T-cell (primary cell): Measurements from ENCODE around the gene RBP7. TPM values are rescaled to one million over a fixed set of nuclear protein-coding genes. Genes with fewer than 3 reads are reported as not detected.
"Not testable (repeated sequence)": the region's sequence is repeated elsewhere in the genome, so short reads cannot be mapped to it uniquely, and the experiment has no call there.

Experiments used
- ATAC-seq, 4 experiments: fragments of 200-7000 bp in 3 of 4; fragments of 150-1000 bp in 1 of 4; cut with Tn5 transposase; replicated peaks in 1 of 4; 1 replicate in 3 of 4; 2 replicates in 1 of 4; pipeline ENCODE4 v1.10.0; 2021; ENCODE audit warnings: moderate library complexity in 3 of 4, mild to moderate bottlenecking in 2 of 4, moderate number of reproducible peaks in 1 of 4
- CTCF ChIA-PET, 2 donors: fragments of 300-600 bp; sonication (Branson Sonifier 250); formaldehyde crosslinking; loops; one replicate each; lab custom pipeline; 2022; ENCODE audit warnings: antibody characterized with exemption in 2 of 2; lab: Charles Lee
- POLR2A ChIA-PET, 2 donors: fragments of 300-600 bp; sonication (Branson Sonifier 250); formaldehyde crosslinking; loops; one replicate each; lab custom pipeline; 2022; ENCODE audit warnings: antibody characterized with exemption in 2 of 2; lab: Charles Lee
- DNase-seq, 35 experiments: peaks; one replicate each; pipeline versions ENCODE4 v3.0.0 to v3.0.0-alpha.2; 2013 to 2023
- H3K27ac ChIP-seq: one replicate; pipeline ENCODE4 v1.5.1; 2013; ENCODE audit warnings: low read length
- H3K27me3 ChIP-seq, 2 experiments: replicated peaks in 1 of 2; 1 replicate in 1 of 2; 2 replicates in 1 of 2; pipeline versions ENCODE4 v1.6.1 to v1.7.0; 2013; ENCODE audit warnings: low read length in 1 of 2, mixed read lengths in 1 of 2; ENCODE audit not compliant: control insufficient read depth in 2 of 2, insufficient read depth in 2 of 2; ENCODE audit errors: extremely low read depth in 1 of 2
- H3K36me3 ChIP-seq, 2 donors: 1 replicate in 1 of 2; 2 replicates in 1 of 2; pipeline versions ENCODE4 v1.6.1 to v1.7.0; 2013; ENCODE audit warnings: low read length in 1 of 2; ENCODE audit not compliant: control insufficient read depth in 2 of 2, insufficient read depth in 1 of 2; ENCODE audit errors: extremely low read depth in 1 of 2
- H3K4me1 ChIP-seq, 2 experiments: 1 replicate in 1 of 2; 2 replicates in 1 of 2; pipeline versions ENCODE4 v1.6.1 to v1.7.0; 2013; ENCODE audit warnings: low read length in 2 of 2, mixed read lengths in 1 of 2; ENCODE audit not compliant: insufficient read depth in 2 of 2, control insufficient read depth in 1 of 2; ENCODE audit errors: extremely low read depth in 1 of 2
- H3K4me3 ChIP-seq, 2 donors: 1 replicate in 1 of 2; 2 replicates in 1 of 2; pipeline versions ENCODE4 v1.5.1 to v1.7.0; 2013; ENCODE audit warnings: mild to moderate bottlenecking in 2 of 2, low read length in 1 of 2, moderate library complexity in 1 of 2; ENCODE audit not compliant: control insufficient read depth in 1 of 2; ENCODE audit errors: extremely low read depth in 1 of 2
- H3K9me3 ChIP-seq: 2 replicates; pipeline ENCODE4 v1.7.0; 2013
- H3K27ac Mint-ChIP-seq, 2 donors: one replicate each; pipeline ENCODE4 v1.8.0; 2020 to 2021; ENCODE audit warnings: mild to moderate bottlenecking in 2 of 2, mixed read lengths in 2 of 2
- H3K27me3 Mint-ChIP-seq, 2 donors: one replicate each; pipeline ENCODE4 v1.8.0; 2021 to 2022; ENCODE audit warnings: mixed read lengths in 2 of 2
- H3K36me3 Mint-ChIP-seq: one replicate; pipeline ENCODE4 v1.8.0; 2021; ENCODE audit warnings: mixed read lengths
- H3K4me1 Mint-ChIP-seq, 3 donors: one replicate each; pipeline ENCODE4 v1.8.0; 2020 to 2022; ENCODE audit warnings: mixed read lengths in 3 of 3, mild to moderate bottlenecking in 1 of 3
- H3K4me3 Mint-ChIP-seq, 3 donors: one replicate each; pipeline ENCODE4 v1.8.0; 2020 to 2022; ENCODE audit warnings: mild to moderate bottlenecking in 3 of 3, mixed read lengths in 3 of 3, moderate library complexity in 3 of 3
- H3K9me3 Mint-ChIP-seq, 3 donors: one replicate each; pipeline ENCODE4 v1.8.0; 2020 to 2022; ENCODE audit warnings: mixed read lengths in 3 of 3
- WGBS: methylation state at CpG from one replicate; pipeline ENCODE4 v1.1.5; 2013; ENCODE audit warnings: missing lambda C conversion rate; ENCODE audit not compliant: insufficient coverage; 5-methylcytosine and 5-hydroxymethylcytosine counted together
- total RNA-seq, 35 experiments: library from RNA in 6 of 35; stranded (reverse) in 6 of 35; fragments of 120-200 nt in 1 of 35; gene quantifications; one replicate each; pipeline versions ENCODE4 v1.2.1 to v1.2.4 and lab custom pipeline; 2013 to 2026

The RBP7 gene
- total RNA-seq, 5 donors from 2014 or later (not counting 1 experiment from before 2014, with no cell fraction given) = 0.63 TPM; not detected in 4

DNA sequence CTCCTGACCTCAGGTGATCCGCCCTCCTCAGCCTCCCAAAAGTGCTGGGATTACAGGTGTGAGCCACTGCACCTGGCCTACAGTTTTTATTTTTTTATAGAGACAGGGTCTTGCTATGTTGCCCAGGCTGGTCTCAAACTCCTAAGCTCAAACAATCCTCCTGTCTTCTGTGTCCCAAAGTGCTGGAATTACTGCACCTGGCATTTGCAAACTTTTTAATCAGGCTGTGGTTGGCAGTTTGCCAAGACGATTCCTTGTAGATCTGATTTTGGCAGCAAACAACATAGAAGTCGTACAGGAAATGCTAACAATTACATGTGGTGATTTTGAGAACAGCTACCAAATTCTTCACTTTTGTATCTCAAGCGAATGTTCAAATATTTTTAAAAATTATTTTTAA, 10.1 kb downstream of the RBP7 start:
- Histone ChIP-seq H3K36me3 (no peaks in the 10 kb centered on the region), H3K4me1 (no peaks in the 10 kb centered on the region), H3K27me3 (peaks cover 0 to 25% of the 10 kb centered on the region in 2 experiments), H3K27ac (no peak overlapping the region), H3K9me3 (no peaks in the 10 kb centered on the region), H3K4me3 (no peak overlapping the region)
- no peaks in the 10 kb centered on the region for H3K36me3 Mint-ChIP-seq
- ChIA-PET CTCF (no interaction called here), POLR2A (no interaction called here)
- no peak overlapping the region for H3K27ac Mint-ChIP-seq
- no peak overlapping the region for H3K4me3 Mint-ChIP-seq
- no peaks in the 10 kb centered on the region for H3K9me3 Mint-ChIP-seq
- no peaks in the 10 kb centered on the region for H3K4me1 Mint-ChIP-seq
- DNase-seq (no peak), ATAC-seq (no peak)
- peaks cover 6 to 13% of the 10 kb centered on the region in 2 donors for H3K27me3 Mint-ChIP-seq
- WGBS = 70% methylated on average over 2 of the region's 4 CpGs

DNA sequence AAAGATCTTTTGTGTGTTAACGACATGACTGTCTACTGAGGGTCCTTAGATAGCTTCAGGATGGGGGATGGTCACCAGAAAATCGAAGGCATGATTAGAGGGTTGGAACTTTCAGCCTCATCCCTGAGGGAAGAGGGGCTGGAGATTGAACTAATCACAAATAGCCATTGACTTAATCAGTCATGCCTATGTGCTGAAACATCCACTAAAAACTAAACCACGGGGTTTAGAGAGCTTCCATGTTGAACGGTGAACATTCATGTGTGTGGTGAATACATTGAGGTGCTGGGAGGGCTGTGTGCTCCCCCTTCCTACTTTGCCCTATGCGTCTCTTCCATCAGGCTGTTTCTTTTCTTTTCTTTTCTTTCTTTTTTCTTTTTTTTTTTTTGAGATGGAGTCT, 17.0 kb downstream of the RBP7 start:
- Histone ChIP-seq H3K9me3 (no peaks in the 10 kb centered on the region), H3K27ac (no peak overlapping the region), H3K4me1 (no peaks in the 10 kb centered on the region), H3K4me3 (no peak overlapping the region), H3K27me3 (no peaks in the 10 kb centered on the region), H3K36me3 (no peaks in the 10 kb centered on the region)
- ChIA-PET CTCF (no interaction called here), POLR2A (interaction anchor here in 1 of 2 donors (0.6 kb wide), 1 partner anchor 97 kb away, joined by 5 read pairs; no protein-coding TSS in a partner anchor)
- Mint-ChIP-seq H3K9me3 (no peaks in the 10 kb centered on the region), H3K4me1 (peaks cover 0 to 2% (median under 1%) of the 10 kb centered on the region in 3 donors), H3K4me3 (no peak overlapping the region), H3K36me3 (no peaks in the 10 kb centered on the region), H3K27ac (no peak overlapping the region), H3K27me3 (peaks cover 0 to 2% of the 10 kb centered on the region in 2 donors)
- DNase-seq = no peak
- no peak for ATAC-seq
- 80% methylated on average over 2 of the region's 5 CpGs for WGBS

DNA sequence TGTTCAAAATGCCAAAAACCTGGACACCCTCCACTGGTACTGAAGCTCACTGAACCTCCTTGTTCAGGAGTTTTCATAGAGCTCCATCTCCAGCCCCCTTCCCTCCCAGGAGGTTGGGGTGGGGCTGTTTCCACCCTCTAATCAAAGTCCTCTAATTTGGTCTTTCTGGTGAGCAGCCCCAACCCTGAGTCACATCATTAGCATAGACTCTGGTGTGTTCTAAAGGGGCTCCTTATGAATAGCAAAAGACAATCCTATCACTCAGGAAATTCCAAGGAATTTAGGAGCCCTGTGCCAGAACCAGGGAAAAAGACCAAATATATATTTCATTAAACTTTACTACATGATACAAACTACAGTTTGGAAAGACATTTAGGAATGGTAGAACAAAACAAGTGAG, 22.5 kb downstream of the RBP7 start:
- Histone ChIP-seq H3K4me3 (no peak overlapping the region), H3K27ac (no peak overlapping the region), H3K4me1 (no peaks in the 10 kb centered on the region), H3K27me3 (no peaks in the 10 kb centered on the region), H3K36me3 (no peaks in the 10 kb centered on the region), H3K9me3 (no peaks in the 10 kb centered on the region)
- H3K36me3 Mint-ChIP-seq = no peaks in the 10 kb centered on the region
- ATAC-seq (no peak), DNase-seq (no peak)
- POLR2A ChIA-PET = interaction anchor here in 1 of 2 donors (0.6 kb wide), 2 partner anchors 105 to 886 kb away, joined by 3 to 6 read pairs; no protein-coding TSS in a partner anchor
- H3K4me3 Mint-ChIP-seq = no peak overlapping the region
- H3K27me3 Mint-ChIP-seq = no peaks in the 10 kb centered on the region
- H3K4me1 Mint-ChIP-seq = peaks cover 0 to 4% (median 2%) of the 10 kb centered on the region in 3 donors
- H3K9me3 Mint-ChIP-seq = no peaks in the 10 kb centered on the region
- no peak overlapping the region for H3K27ac Mint-ChIP-seq
- CTCF ChIA-PET = no interaction called here

DNA sequence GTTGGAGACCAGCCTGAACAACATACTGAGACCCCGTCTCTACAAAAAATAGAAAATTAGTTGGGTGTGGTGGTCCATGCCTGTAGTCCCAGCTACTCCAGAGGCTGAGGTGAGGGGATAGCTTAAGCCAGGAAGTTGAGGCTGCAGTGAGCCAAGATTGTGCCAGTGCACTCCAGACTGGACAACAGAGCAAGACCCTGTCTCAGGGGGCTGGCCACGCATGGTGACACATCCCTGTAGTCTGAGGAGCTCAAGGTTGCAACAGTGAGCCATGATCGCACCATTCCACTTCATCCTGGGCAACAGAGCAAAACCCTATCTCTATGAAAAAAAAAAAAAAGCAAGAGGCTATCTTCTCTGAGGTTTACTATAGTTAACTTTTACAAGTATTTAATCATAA, 23.1 kb downstream of the RBP7 start:
- ChIA-PET POLR2A (interaction anchor here in 1 of 2 donors (0.6 kb wide), 2 partner anchors 106 to 886 kb away, joined by 3 to 6 read pairs; no protein-coding TSS in a partner anchor), CTCF (no interaction called here)
- ATAC-seq (no peak), DNase-seq (no peak)
- H3K4me1 Mint-ChIP-seq = peaks cover 0 to 4% (median 2%) of the 10 kb centered on the region in 3 donors
- H3K27me3 Mint-ChIP-seq = no peaks in the 10 kb centered on the region
- no peaks in the 10 kb centered on the region for H3K36me3 Mint-ChIP-seq
- H3K9me3 ChIP-seq = no peaks in the 10 kb centered on the region
- H3K27ac ChIP-seq = no peak overlapping the region
- no peak overlapping the region for H3K27ac Mint-ChIP-seq
- no peaks in the 10 kb centered on the region for H3K4me1 ChIP-seq
- H3K9me3 Mint-ChIP-seq = no peaks in the 10 kb centered on the region
- H3K27me3 ChIP-seq = no peaks in the 10 kb centered on the region
- H3K36me3 ChIP-seq = no peaks in the 10 kb centered on the region
- H3K4me3 Mint-ChIP-seq = no peak overlapping the region
- no peak overlapping the region for H3K4me3 ChIP-seq
- no CpG with 5 or more reads among the region's 3 CpGs for WGBS

DNA sequence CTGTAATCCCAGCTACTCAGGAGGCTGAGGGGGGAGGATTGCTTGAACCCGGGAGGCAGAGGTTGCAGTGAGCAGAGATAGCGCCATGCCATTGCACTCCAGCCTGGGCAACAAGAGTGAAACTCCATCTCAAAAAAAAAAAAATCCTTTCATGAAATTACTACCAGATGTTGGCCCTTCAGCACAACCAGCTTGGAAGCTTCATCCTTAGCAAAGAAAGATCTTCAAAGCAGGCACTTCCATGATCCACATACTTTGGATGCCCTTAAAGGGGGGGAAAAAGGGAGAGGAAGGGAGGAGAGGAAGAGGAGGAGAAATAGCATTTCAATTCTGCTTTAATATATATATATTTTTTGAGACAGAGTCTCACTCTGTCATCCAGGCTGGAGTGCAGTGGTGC, 23.6 kb downstream of the RBP7 start:
- H3K4me3 Mint-ChIP-seq, ATAC-seq, H3K4me1 ChIP-seq, H3K4me1 Mint-ChIP-seq, H3K27ac Mint-ChIP-seq, H3K27ac ChIP-seq, CTCF ChIA-PET, DNase-seq, POLR2A ChIA-PET, H3K27me3 ChIP-seq, H3K36me3 Mint-ChIP-seq, H3K4me3 ChIP-seq, H3K9me3 Mint-ChIP-seq, H3K9me3 ChIP-seq, H3K27me3 Mint-ChIP-seq, H3K36me3 ChIP-seq: not testable (repeated sequence)
- WGBS = no CpG with 5 or more reads among the region's 2 CpGs

DNA sequence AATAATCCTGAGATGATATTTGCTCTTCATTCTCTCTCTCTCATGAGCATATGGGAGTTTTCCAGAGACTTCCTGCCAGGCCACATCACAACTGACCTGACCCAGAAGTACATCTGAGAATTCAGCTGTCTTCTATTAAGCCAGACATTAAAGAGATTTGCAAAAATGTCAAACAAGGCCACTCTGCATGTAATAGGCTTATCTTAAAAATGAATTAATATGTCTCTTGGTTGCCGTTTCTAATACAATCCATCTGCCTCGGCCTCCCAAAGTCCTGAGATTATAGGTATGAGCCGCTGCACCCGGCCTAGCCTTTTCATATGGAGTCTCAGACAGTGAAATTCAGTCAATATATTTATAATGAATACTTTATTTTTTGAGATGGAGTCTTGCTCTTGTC, 25.0 kb downstream of the RBP7 start:
- H3K36me3 ChIP-seq, H3K36me3 Mint-ChIP-seq, H3K4me1 Mint-ChIP-seq, H3K27me3 Mint-ChIP-seq, H3K4me3 ChIP-seq, DNase-seq, ATAC-seq, H3K4me1 ChIP-seq, POLR2A ChIA-PET, CTCF ChIA-PET, H3K4me3 Mint-ChIP-seq, H3K27ac ChIP-seq, H3K9me3 ChIP-seq, H3K27ac Mint-ChIP-seq, H3K9me3 Mint-ChIP-seq, H3K27me3 ChIP-seq: not testable (repeated sequence)
- WGBS = no CpG with 5 or more reads among the region's 4 CpGs

DNA sequence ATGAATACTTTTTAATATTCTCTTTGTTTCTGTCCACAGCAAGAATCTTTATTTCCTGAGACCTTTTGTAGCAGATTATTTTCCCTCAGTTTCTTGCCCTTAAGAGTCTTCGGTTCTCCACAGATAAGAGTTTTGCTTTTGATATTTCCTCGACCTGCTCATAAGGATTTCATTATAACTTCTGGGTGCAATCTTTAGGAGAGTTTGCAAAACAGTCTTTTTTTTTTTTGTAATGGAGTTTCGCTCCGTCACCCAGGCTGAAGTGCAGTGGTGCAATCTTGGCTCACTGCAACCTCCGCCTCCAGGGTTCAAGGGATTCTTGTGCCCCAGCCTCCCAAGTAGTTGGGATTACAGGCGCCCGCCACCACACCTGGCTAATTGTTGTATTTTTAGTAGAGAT, 25.6 kb downstream of the RBP7 start:
- WGBS = 100% methylated on average over 2 of the region's 7 CpGs

More for the DNA sequence above, 25.6 kb downstream of the RBP7 start:
- ChIA-PET POLR2A (no interaction called here), CTCF (no interaction called here)
- Mint-ChIP-seq H3K27ac (no peak overlapping the region), H3K4me3 (no peak overlapping the region), H3K36me3 (no peaks in the 10 kb centered on the region), H3K27me3 (no peaks in the 10 kb centered on the region), H3K4me1 (peaks cover 0 to 4% (median 2%) of the 10 kb centered on the region in 3 donors), H3K9me3 (no peaks in the 10 kb centered on the region)
- Histone ChIP-seq H3K4me1 (no peaks in the 10 kb centered on the region), H3K36me3 (no peaks in the 10 kb centered on the region), H3K4me3 (no peak overlapping the region), H3K27ac (no peak overlapping the region), H3K27me3 (peaks cover 0 to 2% of the 10 kb centered on the region in 2 experiments), H3K9me3 (no peaks in the 10 kb centered on the region)
- ATAC-seq (no peak), DNase-seq (no peak)
